ENCODE results near the gene TTC34. TPM values are rescaled to one million over a fixed set of nuclear protein-coding genes. Genes with fewer than 3 reads are reported as not detected.

Gene TTC34
- total and polyA plus RNA-seq, 2 donors (not counting 1 experiment from before 2014, with no cell fraction given) = 0.05 to 0.17 TPM

DNA sequence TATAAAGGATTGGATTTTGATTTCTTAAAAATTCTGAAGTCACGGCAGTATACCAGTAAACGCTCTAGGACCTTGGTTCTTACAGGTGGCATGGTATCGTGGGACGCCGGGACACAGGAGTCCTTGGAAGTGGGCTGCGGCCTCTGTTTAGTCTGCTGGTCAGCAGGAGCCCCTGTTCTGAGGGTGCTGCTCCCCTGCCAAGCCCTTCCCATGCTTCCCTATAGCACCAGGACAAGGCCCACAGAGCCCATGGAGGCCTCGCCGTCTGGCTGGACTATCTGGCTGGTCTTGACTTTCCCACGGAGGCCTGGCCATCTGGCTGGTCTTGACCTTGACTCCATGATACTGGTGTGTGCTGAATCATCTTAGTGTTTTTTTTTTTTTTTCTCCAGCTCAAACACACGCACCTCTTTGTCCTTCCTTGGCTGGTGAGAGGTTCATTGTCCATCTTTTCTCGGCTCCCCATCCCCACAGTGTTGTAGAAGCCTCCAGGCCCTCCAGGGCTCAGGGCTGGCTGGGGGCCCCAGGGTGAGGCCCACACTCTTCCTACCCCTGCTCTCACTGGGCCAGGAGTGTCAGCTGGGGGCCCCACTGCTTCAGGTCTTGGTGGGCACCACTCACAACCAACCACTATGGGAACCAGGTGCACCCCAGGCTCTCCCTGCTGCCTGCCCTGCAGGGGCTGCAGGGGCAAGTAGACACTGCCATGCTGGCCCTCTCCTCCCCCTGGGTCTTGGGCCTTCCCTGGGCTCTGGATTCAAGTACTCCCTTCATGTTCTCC, 16.5 kb upstream of the TTC34 start:
- no peak overlapping the region for H2AFZ ChIP-seq (ENCODE audit: low read length)
- no peak for DNase-seq (ENCODE audit: low read depth in 2 of 2)
- no peaks in the 10 kb centered on the region for H3K36me3 ChIP-seq (ENCODE audit: control insufficient read depth, insufficient read depth, low read length)
- H3K4me2 ChIP-seq (ENCODE audit: extremely low read depth, insufficient read depth, low read length) = no peak overlapping the region
- H3K4me1 ChIP-seq (ENCODE audit: control insufficient read depth, extremely low read depth, insufficient read depth, low read length) = no peaks in the 10 kb centered on the region
- H3K27ac ChIP-seq (ENCODE audit: insufficient read depth, low read length) = no peak overlapping the region
- H3K79me2 ChIP-seq (ENCODE audit: control insufficient read depth, insufficient read depth, low read length) = no peaks in the 10 kb centered on the region
- no peaks in the 10 kb centered on the region for H3K9me3 ChIP-seq (ENCODE audit: control insufficient read depth, insufficient read depth, low read depth, low read length)
- H3K4me3 ChIP-seq (replicated peaks in 1 of 4; ENCODE audit: control extremely low read depth in 1 of 4, insufficient read depth in 1 of 4, low read depth in 3 of 4, low read length in 4 of 4) = no peak overlapping the region
- TF ChIP-seq, protein P1, sequence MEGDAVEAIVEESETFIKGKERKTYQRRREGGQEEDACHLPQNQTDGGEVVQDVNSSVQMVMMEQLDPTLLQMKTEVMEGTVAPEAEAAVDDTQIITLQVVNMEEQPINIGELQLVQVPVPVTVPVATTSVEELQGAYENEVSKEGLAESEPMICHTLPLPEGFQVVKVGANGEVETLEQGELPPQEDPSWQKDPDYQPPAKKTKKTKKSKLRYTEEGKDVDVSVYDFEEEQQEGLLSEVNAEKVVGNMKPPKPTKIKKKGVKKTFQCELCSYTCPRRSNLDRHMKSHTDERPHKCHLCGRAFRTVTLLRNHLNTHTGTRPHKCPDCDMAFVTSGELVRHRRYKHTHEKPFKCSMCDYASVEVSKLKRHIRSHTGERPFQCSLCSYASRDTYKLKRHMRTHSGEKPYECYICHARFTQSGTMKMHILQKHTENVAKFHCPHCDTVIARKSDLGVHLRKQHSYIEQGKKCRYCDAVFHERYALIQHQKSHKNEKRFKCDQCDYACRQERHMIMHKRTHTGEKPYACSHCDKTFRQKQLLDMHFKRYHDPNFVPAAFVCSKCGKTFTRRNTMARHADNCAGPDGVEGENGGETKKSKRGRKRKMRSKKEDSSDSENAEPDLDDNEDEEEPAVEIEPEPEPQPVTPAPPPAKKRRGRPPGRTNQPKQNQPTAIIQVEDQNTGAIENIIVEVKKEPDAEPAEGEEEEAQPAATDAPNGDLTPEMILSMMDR (conservative IDR thresholded peaks at IDR 0.05 in 1 of 2, IDR thresholded peaks at IDR 0.05 in 1 of 2; ENCODE audit: low read depth in 1 of 2, low read length in 2 of 2) = no peak
- TF ChIP-seq EZH2 (IDR thresholded peaks at IDR 0.05; ENCODE audit: low read length, missing control alignments) = no peak
- H3K27me3 ChIP-seq (ENCODE audit: control insufficient read depth, insufficient read depth, low read length) = no peaks in the 10 kb centered on the region
- H4K20me1 ChIP-seq (ENCODE audit: control insufficient read depth, extremely low read depth, insufficient read depth, low read length) = no peaks in the 10 kb centered on the region
- H3K9ac ChIP-seq (ENCODE audit: insufficient read depth, low read length) = no peak overlapping the region

DNA sequence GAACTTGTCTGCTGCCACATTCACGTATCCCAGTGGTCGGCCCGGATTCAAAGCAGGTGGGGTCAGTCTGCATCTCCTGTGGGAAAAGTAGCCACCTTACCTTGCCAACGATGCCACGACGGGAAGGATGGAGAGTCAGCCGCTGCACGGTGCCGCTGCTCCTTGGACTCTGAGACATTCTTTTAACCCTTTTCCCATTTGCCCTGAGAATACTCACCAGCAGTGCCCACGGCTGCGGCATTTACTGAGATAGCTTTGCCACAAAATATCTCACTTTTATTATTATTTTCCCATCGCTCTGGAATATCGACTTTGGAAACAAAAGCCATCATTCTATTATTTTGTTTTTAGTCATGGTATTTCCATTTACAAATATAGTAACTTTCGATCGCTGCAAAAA, 15.3 kb upstream of the TTC34 start:
- no peaks in the 10 kb centered on the region for H3K27me3 ChIP-seq (ENCODE audit: control insufficient read depth, insufficient read depth, low read length)
- no peaks in the 10 kb centered on the region for H3K36me3 ChIP-seq (ENCODE audit: control insufficient read depth, insufficient read depth, low read length)
- TF ChIP-seq, protein P1 (conservative IDR thresholded peaks at IDR 0.05 in 1 of 2, IDR thresholded peaks at IDR 0.05 in 1 of 2; ENCODE audit: low read depth in 1 of 2, low read length in 2 of 2) = no peak
- no peak for TF ChIP-seq EZH2 (IDR thresholded peaks at IDR 0.05; ENCODE audit: low read length, missing control alignments)
- no peaks in the 10 kb centered on the region for H3K79me2 ChIP-seq (ENCODE audit: control insufficient read depth, insufficient read depth, low read length)
- H3K4me1 ChIP-seq (ENCODE audit: control insufficient read depth, extremely low read depth, insufficient read depth, low read length) = no peaks in the 10 kb centered on the region
- H2AFZ ChIP-seq (ENCODE audit: low read length) = no peak overlapping the region
- H3K4me3 ChIP-seq (replicated peaks in 1 of 4; ENCODE audit: control extremely low read depth in 1 of 4, insufficient read depth in 1 of 4, low read depth in 3 of 4, low read length in 4 of 4) = no peak overlapping the region
- DNase-seq (ENCODE audit: low read depth in 2 of 2) = no peak
- H3K4me2 ChIP-seq (ENCODE audit: extremely low read depth, insufficient read depth, low read length) = no peak overlapping the region
- H4K20me1 ChIP-seq (ENCODE audit: control insufficient read depth, extremely low read depth, insufficient read depth, low read length) = no peaks in the 10 kb centered on the region
- H3K9ac ChIP-seq (ENCODE audit: insufficient read depth, low read length) = no peak overlapping the region
- H3K9me3 ChIP-seq (ENCODE audit: control insufficient read depth, insufficient read depth, low read depth, low read length) = no peaks in the 10 kb centered on the region
- H3K27ac ChIP-seq (ENCODE audit: insufficient read depth, low read length) = no peak overlapping the region

DNA sequence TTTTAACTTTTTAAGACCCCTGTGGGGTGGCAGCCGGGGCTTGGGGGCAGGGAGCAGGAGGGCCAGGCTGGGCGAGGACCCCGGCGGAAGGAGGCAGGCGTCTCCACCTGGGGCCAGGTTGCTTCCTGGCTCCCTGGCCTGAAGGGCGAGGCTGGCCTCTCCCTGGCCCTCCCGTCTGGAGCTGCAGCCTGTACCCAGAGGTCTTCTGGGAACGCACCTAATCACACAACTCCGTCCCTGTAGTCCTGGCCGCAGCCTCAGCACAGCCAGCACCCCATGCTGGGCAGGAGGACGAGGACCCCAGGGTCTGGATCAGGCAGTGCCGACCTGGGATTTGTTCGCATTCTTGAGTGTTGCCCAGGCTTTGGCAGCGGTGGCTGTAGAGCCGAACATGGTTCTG, 14.1 kb upstream of the TTC34 start:
- H3K4me3 ChIP-seq (replicated peaks in 1 of 4; ENCODE audit: control extremely low read depth in 1 of 4, insufficient read depth in 1 of 4, low read depth in 3 of 4, low read length in 4 of 4) = no peak overlapping the region
- H3K36me3 ChIP-seq (ENCODE audit: control insufficient read depth, insufficient read depth, low read length) = no peaks in the 10 kb centered on the region
- DNase-seq (ENCODE audit: low read depth in 2 of 2) = no peak
- H3K79me2 ChIP-seq (ENCODE audit: control insufficient read depth, insufficient read depth, low read length) = no peaks in the 10 kb centered on the region
- H3K9ac ChIP-seq (ENCODE audit: insufficient read depth, low read length) = no peak overlapping the region
- H4K20me1 ChIP-seq (ENCODE audit: control insufficient read depth, extremely low read depth, insufficient read depth, low read length) = no peaks in the 10 kb centered on the region
- H2AFZ ChIP-seq (ENCODE audit: low read length) = no peak overlapping the region
- no peak overlapping the region for H3K4me2 ChIP-seq (ENCODE audit: extremely low read depth, insufficient read depth, low read length)
- no peak overlapping the region for H3K27ac ChIP-seq (ENCODE audit: insufficient read depth, low read length)
- H3K9me3 ChIP-seq (ENCODE audit: control insufficient read depth, insufficient read depth, low read depth, low read length) = no peaks in the 10 kb centered on the region
- H3K27me3 ChIP-seq (ENCODE audit: control insufficient read depth, insufficient read depth, low read length) = no peaks in the 10 kb centered on the region
- no peaks in the 10 kb centered on the region for H3K4me1 ChIP-seq (ENCODE audit: control insufficient read depth, extremely low read depth, insufficient read depth, low read length)
- no peak for TF ChIP-seq EZH2 (IDR thresholded peaks at IDR 0.05; ENCODE audit: low read length, missing control alignments)
- TF ChIP-seq, protein P1 (conservative IDR thresholded peaks at IDR 0.05 in 1 of 2, IDR thresholded peaks at IDR 0.05 in 1 of 2; ENCODE audit: low read depth in 1 of 2, low read length in 2 of 2) = no peak

Data from fibroblast of lung (primary cell).